ENCODE data around the gene TMEM72.

DNA sequence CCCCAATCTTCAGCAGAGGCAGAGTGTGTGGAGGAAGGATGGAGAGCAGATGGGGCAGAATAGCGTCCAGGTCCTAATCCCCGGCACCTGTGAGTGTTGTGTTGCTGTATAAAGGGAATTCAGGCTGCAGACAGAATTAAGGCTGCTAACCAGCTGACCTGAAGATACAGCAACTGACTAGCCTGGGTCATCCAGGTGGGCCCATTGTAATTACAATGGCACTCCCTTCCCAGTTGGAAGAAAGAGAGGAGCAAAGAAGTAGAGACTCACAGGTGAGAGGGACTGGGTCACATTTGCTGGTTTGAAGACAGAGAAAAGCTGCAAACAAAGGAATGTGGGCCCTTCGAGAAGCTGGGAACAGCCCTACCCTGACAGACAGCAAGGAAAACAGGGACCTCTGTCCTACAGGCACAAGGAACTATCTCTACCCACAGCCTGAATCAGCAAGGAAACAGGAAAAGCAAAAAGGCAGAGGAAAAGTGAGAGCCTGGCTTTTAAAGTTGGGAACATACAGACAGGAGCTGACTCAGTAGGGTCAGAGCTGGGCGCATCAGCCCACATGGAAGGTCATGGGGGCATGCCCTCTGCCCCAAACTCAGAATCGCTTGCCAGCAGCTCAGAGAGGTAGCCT, 11.6 kb upstream of the TMEM72 start:
- TF ChIP-seq, protein P1, sequence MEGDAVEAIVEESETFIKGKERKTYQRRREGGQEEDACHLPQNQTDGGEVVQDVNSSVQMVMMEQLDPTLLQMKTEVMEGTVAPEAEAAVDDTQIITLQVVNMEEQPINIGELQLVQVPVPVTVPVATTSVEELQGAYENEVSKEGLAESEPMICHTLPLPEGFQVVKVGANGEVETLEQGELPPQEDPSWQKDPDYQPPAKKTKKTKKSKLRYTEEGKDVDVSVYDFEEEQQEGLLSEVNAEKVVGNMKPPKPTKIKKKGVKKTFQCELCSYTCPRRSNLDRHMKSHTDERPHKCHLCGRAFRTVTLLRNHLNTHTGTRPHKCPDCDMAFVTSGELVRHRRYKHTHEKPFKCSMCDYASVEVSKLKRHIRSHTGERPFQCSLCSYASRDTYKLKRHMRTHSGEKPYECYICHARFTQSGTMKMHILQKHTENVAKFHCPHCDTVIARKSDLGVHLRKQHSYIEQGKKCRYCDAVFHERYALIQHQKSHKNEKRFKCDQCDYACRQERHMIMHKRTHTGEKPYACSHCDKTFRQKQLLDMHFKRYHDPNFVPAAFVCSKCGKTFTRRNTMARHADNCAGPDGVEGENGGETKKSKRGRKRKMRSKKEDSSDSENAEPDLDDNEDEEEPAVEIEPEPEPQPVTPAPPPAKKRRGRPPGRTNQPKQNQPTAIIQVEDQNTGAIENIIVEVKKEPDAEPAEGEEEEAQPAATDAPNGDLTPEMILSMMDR (conservative IDR thresholded peaks at IDR 0.05; ENCODE audit: low read depth, low read length): no peak
- no peak for TF ChIP-seq EZH2 (IDR thresholded peaks at IDR 0.05; ENCODE audit: low read length, unreplicated experiment)

Data from PC-3 (cell line).